Esophagus muscularis mucosa (tissue), 4 donors: ENCODE data around the gene MAP3K2. TPM values are rescaled to one million over a fixed set of nuclear protein-coding genes. Genes with fewer than 3 reads are reported as not detected.

Experiments
- DNase-seq: peaks from one replicate; pipeline ENCODE4 v3.0.0-alpha.2; 2017; ENCODE audit errors: extremely low spot score
- H3K27ac ChIP-seq, 4 donors: fragments of 200-600 bp; sonication (generic); replicated peaks in 1 of 4; 1 replicate in 3 of 4; 2 replicates in 1 of 4; pipeline ENCODE4 v1.5.1; 2016 to 2019; ENCODE audit warnings: mild to moderate bottlenecking in 1 of 4
- H3K27me3 ChIP-seq, 4 donors: fragments of 200-600 bp; sonication (generic); one replicate each; pipeline versions ENCODE4 v1.5.1 to v1.6.0; 2016 to 2019
- H3K36me3 ChIP-seq, 4 donors: fragments of 200-600 bp; sonication (generic); one replicate each; pipeline ENCODE4 v1.5.1; 2016 to 2019
- H3K4me1 ChIP-seq, 4 donors: fragments of 200-600 bp; sonication (generic); one replicate each; pipeline ENCODE4 v1.5.1; 2016 to 2019
- H3K4me3 ChIP-seq, 4 donors: fragments of 200-600 bp; sonication (generic); 1 replicate in 2 of 4; 2 replicates in 2 of 4; pipeline ENCODE4 v1.5.1; 2016 to 2019; ENCODE audit warnings: mild to moderate bottlenecking in 4 of 4, moderate library complexity in 1 of 4
- H3K9me3 ChIP-seq, 4 donors: fragments of 200-600 bp; sonication (generic); 1 replicate in 3 of 4; 2 replicates in 1 of 4; pipeline ENCODE4 v1.5.1; 2016 to 2019
- EP300 ChIP-seq: sonication (generic); formaldehyde crosslinking; IDR thresholded peaks from one replicate; pipeline ENCODE4 v1.6.1; 2017; ENCODE audit warnings: antibody characterized with exemption
- POLR2A ChIP-seq: fragments of 450-650 bp; IDR thresholded peaks from one replicate; pipeline ENCODE4 v1.6.1; 2017; ENCODE audit warnings: antibody characterized with exemption, moderate library complexity, mild to moderate bottlenecking, low read depth
- POLR2AphosphoS5 ChIP-seq, 2 donors: sonication (generic); formaldehyde crosslinking; IDR thresholded peaks; one replicate each; pipeline ENCODE4 v1.6.1; 2017; ENCODE audit warnings: antibody characterized with exemption in 2 of 2
- WGBS: methylation state at CpG from one replicate; pipeline ENCODE4 v1.1.5; 2018; 5-methylcytosine and 5-hydroxymethylcytosine counted together
- intact Hi-C: fragments of 100-400 bp; cut with DNase I; formaldehyde crosslinking; loops from one replicate; pipeline ENCODE4 v1.15.1; 2023
- total RNA-seq, 4 donors: library from RNA; depleted of rRNA; stranded (reverse); fragments of >200 nt; gene quantifications; one replicate each; pipeline versions ENCODE4 v1.1.0 to v1.2.1, GENCODE V29; 2016
- TF ChIP-seq, protein P1 (sequence below), 3 experiments: fragments of 200-600 bp in 2 of 3; fragments of 450-650 bp in 1 of 3; sonication (generic) in 2 of 3; IDR thresholded peaks; one replicate each; pipeline ENCODE4 v1.5.1; 2017 to 2019; ENCODE audit warnings: antibody characterized with exemption in 3 of 3, mild to moderate bottlenecking in 2 of 3, moderate library complexity in 1 of 3

The MAP3K2 gene
- total RNA-seq, 4 donors from 2014 or later = 51.4 to 68.6 (median 66.2) TPM

DNA sequence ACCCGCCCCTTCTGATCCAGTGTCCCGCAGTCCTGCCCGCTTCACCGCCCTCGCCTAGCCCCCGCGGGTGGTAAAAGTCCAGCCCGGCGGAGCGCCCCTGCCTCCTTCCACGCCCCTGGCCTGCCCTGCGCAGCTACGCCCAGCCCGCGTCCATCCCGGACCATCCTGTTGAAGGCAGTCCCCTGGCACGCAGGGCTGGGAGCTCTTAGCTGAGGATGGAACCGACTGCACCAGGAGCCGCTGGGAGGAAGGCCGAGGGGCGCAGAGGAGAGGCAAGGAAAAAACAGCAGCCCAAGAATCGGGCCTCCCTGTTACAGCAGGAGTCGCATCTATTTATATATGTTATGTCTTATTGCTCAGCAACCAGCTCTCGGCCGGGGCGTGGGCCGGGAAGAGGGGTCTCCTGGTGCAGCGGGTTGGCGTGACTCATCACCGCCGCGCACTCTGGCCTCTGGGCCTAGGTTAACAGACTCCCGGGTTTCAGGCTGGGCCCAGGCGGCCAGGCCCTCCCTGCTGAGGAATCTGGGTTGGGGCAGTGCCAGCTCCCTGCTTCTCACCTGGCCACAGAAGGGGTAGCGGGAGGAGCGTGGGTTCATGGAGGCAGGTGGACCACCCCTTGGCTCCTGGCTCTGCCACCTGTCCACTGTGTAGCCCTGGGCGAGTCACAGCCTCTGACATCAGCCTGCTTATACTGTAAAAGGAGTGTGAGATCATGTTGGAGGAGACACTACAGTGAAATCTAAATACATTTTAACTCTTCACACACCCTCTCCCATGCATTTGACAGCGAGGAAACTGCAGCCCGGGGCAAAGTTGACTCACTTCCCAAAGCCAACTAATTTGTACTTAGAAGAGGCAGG lies 13.4 kb upstream of the MAP3K2 start:
- Histone ChIP-seq H3K27me3 (no peaks in the 10 kb centered on the region), H3K4me1 (peaks cover 11 to 26% (median 22%) of the 10 kb centered on the region in 4 donors), H3K36me3 (no peaks in the 10 kb centered on the region), H3K27ac (peak overlapping the region in 1 of 4 donors; percentile 43), H3K9me3 (no peaks in the 10 kb centered on the region), H3K4me3 (peak overlapping the region; percentile 25 to 30 (median 29))
- DNase-seq = peak; percentile 84
- TF ChIP-seq, protein P1, sequence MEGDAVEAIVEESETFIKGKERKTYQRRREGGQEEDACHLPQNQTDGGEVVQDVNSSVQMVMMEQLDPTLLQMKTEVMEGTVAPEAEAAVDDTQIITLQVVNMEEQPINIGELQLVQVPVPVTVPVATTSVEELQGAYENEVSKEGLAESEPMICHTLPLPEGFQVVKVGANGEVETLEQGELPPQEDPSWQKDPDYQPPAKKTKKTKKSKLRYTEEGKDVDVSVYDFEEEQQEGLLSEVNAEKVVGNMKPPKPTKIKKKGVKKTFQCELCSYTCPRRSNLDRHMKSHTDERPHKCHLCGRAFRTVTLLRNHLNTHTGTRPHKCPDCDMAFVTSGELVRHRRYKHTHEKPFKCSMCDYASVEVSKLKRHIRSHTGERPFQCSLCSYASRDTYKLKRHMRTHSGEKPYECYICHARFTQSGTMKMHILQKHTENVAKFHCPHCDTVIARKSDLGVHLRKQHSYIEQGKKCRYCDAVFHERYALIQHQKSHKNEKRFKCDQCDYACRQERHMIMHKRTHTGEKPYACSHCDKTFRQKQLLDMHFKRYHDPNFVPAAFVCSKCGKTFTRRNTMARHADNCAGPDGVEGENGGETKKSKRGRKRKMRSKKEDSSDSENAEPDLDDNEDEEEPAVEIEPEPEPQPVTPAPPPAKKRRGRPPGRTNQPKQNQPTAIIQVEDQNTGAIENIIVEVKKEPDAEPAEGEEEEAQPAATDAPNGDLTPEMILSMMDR (IDR thresholded peaks at IDR 0.05) = no peak
- TF ChIP-seq POLR2AphosphoS5 (IDR thresholded peaks at IDR 0.05) (no peak), POLR2A (no peak), EP300 (no peak)
- intact Hi-C loops = no loop called here
- 34% methylated on average over 15 of the region's 39 CpGs for WGBS

DNA sequence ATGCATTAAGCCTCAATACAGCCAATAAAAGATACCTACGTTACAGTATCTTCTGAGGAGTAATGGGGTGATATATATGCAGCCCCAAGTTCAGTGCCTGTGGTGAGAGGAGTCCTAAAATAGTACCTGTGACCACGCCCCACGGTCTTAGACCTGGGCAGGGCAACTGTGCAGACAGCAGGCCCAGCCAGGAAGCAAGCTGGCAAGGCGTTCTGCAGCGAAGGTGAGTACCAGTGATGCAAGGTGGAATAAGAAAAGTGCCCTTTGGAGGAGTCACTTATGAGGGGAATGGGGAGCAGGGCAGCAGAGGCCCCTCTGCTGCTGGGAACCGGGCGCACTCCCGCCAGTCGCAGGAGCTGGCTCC lies 12.7 kb upstream of the MAP3K2 start:
- Histone ChIP-seq H3K27ac (peak overlapping the region in 1 of 4 donors; percentile 43), H3K4me1 (peaks cover 8 to 26% (median 22%) of the 10 kb centered on the region in 4 donors), H3K27me3 (no peaks in the 10 kb centered on the region), H3K9me3 (no peaks in the 10 kb centered on the region), H3K4me3 (peak overlapping the region; percentile 25 to 30 (median 29)), H3K36me3 (no peaks in the 10 kb centered on the region)
- no peak for TF ChIP-seq EP300
- no peak for TF ChIP-seq POLR2AphosphoS5 (IDR thresholded peaks at IDR 0.05)
- TF ChIP-seq, protein P1 (IDR thresholded peaks at IDR 0.05) = no peak
- TF ChIP-seq POLR2A = no peak
- intact Hi-C loops = no loop called here
- DNase-seq = no peak
- WGBS = 85% methylated on average over 5 of the region's 9 CpGs

DNA sequence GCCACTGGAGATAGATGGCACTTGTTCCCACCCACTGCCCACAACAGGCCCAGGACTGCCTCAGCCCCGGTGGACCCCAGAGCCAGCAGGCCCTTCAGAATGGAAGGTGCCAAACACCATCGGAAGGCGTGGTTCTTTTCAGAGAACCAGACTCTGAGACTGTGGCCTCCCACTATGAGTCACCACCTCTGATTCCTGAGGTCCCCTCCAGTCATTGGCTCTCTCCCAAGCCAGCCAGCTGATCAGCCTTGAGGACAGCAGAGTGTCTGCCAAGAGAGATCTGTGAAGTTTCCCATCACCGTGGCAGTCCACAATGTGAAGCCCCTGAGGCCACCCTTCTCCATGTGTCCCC lies 10.4 kb upstream of the MAP3K2 start:
- Histone ChIP-seq H3K4me3 (no peak overlapping the region), H3K9me3 (no peaks in the 10 kb centered on the region), H3K27me3 (no peaks in the 10 kb centered on the region), H3K27ac (no peak overlapping the region), H3K36me3 (no peaks in the 10 kb centered on the region), H3K4me1 (peaks cover 8 to 26% (median 22%) of the 10 kb centered on the region in 4 donors)
- intact Hi-C loops = no loop called here
- 23% methylated on average over 4 of the region's 4 CpGs for WGBS
- DNase-seq = no peak
- TF ChIP-seq EP300 (no peak), POLR2A (no peak), POLR2AphosphoS5 (IDR thresholded peaks at IDR 0.05) (peak; percentile 14 to 55)
- TF ChIP-seq, protein P1 (IDR thresholded peaks at IDR 0.05) = no peak

DNA sequence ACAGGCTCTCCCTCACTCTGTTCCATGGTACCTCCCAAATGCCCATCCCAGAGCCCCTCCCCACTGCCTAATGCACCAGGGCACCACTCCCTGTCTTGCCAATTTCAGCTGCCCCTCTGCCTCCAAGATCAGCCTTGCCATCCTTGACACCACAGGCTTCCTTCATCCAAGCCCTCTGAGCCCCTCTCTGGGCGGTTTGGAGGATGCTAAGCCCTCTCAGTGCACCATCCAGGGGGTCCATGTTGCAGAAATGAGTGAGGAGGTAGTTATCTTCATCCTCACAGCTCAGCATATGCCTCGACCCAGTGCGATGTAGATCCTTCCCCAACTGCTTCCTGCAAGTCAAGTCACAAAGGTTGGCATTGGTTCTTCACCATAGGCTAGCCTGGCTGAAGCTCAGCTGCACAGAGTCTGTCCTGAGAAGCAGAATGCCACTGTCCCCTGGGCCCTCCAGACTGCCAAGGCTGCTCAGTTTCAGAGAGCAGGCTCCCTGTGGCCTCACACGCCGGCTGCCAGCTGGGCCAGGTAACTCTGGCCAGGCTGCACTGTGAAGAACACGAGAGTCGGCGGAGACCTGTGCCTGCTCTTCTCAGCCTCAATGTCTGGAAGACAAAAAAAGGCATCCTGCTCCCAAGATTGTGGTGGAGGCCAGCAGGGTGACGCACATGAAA lies 9.9 kb upstream of the MAP3K2 start:
- TF ChIP-seq EP300 (no peak), POLR2A (no peak), POLR2AphosphoS5 (IDR thresholded peaks at IDR 0.05) (no peak)
- TF ChIP-seq, protein P1 (IDR thresholded peaks at IDR 0.05) = no peak
- 89% methylated on average over 9 of the region's 9 CpGs for WGBS
- Histone ChIP-seq H3K36me3 (no peaks in the 10 kb centered on the region), H3K27ac (no peak overlapping the region), H3K4me1 (peaks cover 8 to 26% (median 22%) of the 10 kb centered on the region in 4 donors), H3K9me3 (no peaks in the 10 kb centered on the region), H3K27me3 (no peaks in the 10 kb centered on the region), H3K4me3 (no peak overlapping the region)
- no peak for DNase-seq
- intact Hi-C loops = no loop called here
